ENCODE data around the gene ATN1.

ATN1 gene

GRCh38 chr12:6953442-6954315, 25.9 kb downstream of the ATN1 start:
- TF ChIP-seq CTCF (IDR thresholded peaks at IDR 0.05; ENCODE audit: insufficient read depth, low read length, poor library complexity, severe bottlenecking): no peak
- H3K36me3 ChIP-seq (ENCODE audit: control insufficient read depth, insufficient read depth, low read length): peaks cover 49% of the 10 kb centered on the region
- DNase-seq (ENCODE audit: extremely low read depth, insufficient read length): peak; percentile 91
- no peaks in the 10 kb centered on the region for H3K27me3 ChIP-seq (replicated peaks; ENCODE audit: control insufficient read depth, insufficient read depth, low read length)
- peak overlapping the region; percentile 86 for H3K4me3 ChIP-seq (replicated peaks; ENCODE audit: low read depth, low read length)

GRCh38 chr12:6954316-6955107, 26.8 kb downstream of the ATN1 start:
- Histone ChIP-seq H3K36me3 (ENCODE audit: control insufficient read depth, insufficient read depth, low read length) (peaks cover 50% of the 10 kb centered on the region), H3K4me3 (replicated peaks; ENCODE audit: low read depth, low read length) (peak overlapping the region; percentile 54), H3K27me3 (replicated peaks; ENCODE audit: control insufficient read depth, insufficient read depth, low read length) (no peaks in the 10 kb centered on the region)
- no peak for DNase-seq (ENCODE audit: extremely low read depth, insufficient read length)
- TF ChIP-seq CTCF (IDR thresholded peaks at IDR 0.05; ENCODE audit: insufficient read depth, low read length, poor library complexity, severe bottlenecking): no peak

DNA sequence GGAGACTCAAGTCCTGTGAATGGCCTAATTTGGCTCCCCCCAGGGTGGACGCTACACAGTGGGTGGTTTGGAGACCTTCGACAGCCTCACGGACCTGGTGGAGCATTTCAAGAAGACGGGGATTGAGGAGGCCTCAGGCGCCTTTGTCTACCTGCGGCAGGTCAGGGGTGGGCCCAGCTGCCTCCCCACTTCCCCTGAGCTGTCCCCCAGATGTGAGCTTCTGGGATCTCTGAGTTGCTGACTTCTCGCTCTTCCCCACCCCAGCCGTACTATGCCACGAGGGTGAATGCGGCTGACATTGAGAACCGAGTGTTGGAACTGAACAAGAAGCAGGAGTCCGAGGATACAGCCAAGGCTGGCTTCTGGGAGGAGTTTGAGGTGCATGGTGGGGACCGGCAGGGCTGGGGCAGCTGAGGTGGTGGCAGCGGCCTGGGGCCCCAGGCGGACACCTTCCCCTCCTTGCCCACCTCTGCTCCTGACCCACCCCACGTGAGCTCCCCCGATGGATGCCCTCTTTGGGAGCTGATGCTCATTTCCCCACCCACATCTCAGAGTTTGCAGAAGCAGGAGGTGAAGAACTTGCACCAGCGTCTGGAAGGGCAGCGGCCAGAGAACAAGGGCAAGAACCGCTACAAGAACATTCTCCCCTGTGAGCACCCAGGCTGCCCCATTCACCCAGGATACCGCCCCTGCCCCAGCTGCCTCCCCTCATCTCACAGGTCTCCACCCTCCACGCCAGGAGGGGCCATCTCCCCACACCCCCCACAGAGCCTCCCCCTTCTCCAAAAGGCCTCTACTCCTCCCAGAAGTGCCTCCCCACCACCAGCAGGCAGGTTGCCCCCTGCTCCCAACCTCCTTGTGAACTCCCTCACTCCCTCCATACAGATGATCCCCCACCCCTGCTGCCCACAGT, 27.6 kb downstream of the ATN1 start:
- TF ChIP-seq CTCF (IDR thresholded peaks at IDR 0.05; ENCODE audit: insufficient read depth, low read length, poor library complexity, severe bottlenecking): no peak
- Histone ChIP-seq H3K27me3 (replicated peaks; ENCODE audit: control insufficient read depth, insufficient read depth, low read length) (no peaks in the 10 kb centered on the region), H3K36me3 (ENCODE audit: control insufficient read depth, insufficient read depth, low read length) (peaks cover 56% of the 10 kb centered on the region), H3K4me3 (replicated peaks; ENCODE audit: low read depth, low read length) (peak overlapping the region; percentile 54)
- no peak for DNase-seq (ENCODE audit: extremely low read depth, insufficient read length)

DNA sequence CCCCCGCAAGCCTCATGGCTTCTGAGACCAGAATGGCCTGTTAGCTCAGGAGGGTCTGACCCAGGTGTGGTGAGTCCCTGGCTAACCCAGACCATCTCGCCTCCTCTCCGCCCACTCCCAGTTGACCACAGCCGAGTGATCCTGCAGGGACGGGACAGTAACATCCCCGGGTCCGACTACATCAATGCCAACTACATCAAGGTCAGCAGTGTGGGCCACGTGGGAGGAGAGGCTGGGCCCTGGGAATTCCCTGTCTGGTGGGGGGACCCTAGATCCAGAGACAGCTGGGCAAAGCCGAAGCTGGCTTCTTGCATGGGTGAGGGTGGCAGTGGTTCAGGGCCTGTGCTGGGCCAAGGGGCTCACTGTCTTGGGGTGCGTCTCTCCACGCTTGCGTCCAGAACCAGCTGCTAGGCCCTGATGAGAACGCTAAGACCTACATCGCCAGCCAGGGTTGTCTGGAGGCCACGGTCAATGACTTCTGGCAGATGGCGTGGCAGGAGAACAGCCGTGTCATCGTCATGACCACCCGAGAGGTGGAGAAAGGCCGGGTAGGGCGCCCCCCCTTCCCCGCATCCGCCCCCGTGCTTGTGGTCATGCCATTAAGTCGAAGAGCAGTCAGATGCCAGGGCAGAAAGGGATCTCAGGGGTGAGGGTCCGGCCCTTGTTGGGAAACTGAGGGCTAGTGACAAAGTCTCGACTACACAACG, 28.4 kb downstream of the ATN1 start:
- DNase-seq (ENCODE audit: extremely low read depth, insufficient read length): no peak
- Histone ChIP-seq H3K27me3 (replicated peaks; ENCODE audit: control insufficient read depth, insufficient read depth, low read length) (no peaks in the 10 kb centered on the region), H3K4me3 (replicated peaks; ENCODE audit: low read depth, low read length) (peak overlapping the region; percentile 54), H3K36me3 (ENCODE audit: control insufficient read depth, insufficient read depth, low read length) (peaks cover 64% of the 10 kb centered on the region)
- no peak for TF ChIP-seq CTCF (IDR thresholded peaks at IDR 0.05; ENCODE audit: insufficient read depth, low read length, poor library complexity, severe bottlenecking)

DNA sequence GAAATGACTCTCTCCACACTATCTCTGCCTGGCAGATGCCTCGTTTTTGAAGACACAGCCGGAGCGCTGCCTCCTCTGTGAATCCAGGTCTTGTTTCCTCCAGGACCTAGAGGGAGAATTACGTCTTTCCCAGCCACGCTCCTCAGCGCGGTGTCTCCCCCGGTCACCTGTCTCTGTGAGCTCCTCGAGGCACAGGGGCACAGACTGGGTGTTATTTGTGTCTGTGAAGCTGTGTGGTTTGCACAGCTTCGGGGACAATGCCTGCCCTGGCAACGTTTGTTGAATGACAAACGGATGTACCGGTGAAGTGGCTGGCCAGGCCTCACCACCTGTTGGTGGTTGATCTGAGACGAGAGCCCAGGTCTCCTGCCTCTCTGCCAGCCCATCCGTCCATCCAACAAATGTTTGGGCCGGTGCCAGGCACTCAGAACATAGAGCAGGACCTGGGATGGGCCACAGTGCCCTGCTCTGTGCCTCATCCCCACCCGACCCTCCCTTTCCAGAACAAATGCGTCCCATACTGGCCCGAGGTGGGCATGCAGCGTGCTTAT, 29.5 kb downstream of the ATN1 start:
- no peak for TF ChIP-seq CTCF (IDR thresholded peaks at IDR 0.05; ENCODE audit: insufficient read depth, low read length, poor library complexity, severe bottlenecking)
- Histone ChIP-seq H3K36me3 (ENCODE audit: control insufficient read depth, insufficient read depth, low read length) (peaks cover 65% of the 10 kb centered on the region), H3K4me3 (replicated peaks; ENCODE audit: low read depth, low read length) (peak overlapping the region; percentile 35; the same call in 1 of the 2 replicates)

More for the DNA sequence above, 29.5 kb downstream of the ATN1 start:
- H3K27me3 ChIP-seq (replicated peaks; ENCODE audit: control insufficient read depth, insufficient read depth, low read length): no peaks in the 10 kb centered on the region
- DNase-seq (ENCODE audit: extremely low read depth, insufficient read length): no peak
